Hippocampal formation (tissue), 2 donors: ENCODE results near the gene BCL2L12.
"Not testable (repeated sequence)": the region's sequence is repeated elsewhere in the genome, so short reads cannot be mapped to it uniquely, and the experiment has no call there.

Source experiments
- DNase-seq, 2 donors: peaks; one replicate each; lab custom pipeline; 2025; lab: John Stamatoyannopoulos, UW

Gene BCL2L12

GRCh38 chr19:49712397-49712859 is 46.7 kb downstream of the BCL2L12 start:
- no peak for DNase-seq

- DNase-seq = no peak
These were observed 47.6 kb downstream of the BCL2L12 start for GRCh38 chr19:49713236-49713845.

GRCh38 chr19:49716154-49716553 is 50.4 kb downstream of the BCL2L12 start:
- DNase-seq = no peak

GRCh38 chr19:49718511-49718910 is 52.8 kb downstream of the BCL2L12 start:
- no peak for DNase-seq

GRCh38 chr19:49718991-49719390 is 53.3 kb downstream of the BCL2L12 start:
- no peak for DNase-seq

DNA sequence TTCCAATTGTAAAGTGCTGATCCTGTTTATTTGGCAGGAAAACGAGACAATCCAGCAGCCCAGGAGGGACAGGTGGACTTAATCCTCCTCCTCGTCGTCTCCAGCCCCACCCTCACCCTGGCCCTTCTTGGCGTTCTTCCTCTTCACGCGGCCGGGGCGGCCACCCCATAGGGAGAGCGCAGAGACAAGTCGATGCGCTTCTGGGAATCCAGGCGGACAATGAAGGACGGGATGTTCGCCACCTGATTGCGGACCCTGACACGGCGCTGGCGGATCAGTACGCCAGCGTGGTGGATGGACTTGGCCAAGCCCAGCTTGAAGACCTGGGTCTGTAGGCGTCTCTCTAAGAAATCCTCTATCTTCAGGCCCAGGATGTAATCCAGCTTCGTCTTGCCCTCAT is 53.7 kb downstream of the BCL2L12 start:
- not testable (repeated sequence) for DNase-seq
